A673 (cell line): ENCODE results near the gene PADI3. TPM values are rescaled to one million over a fixed set of nuclear protein-coding genes. Genes with fewer than 3 reads are reported as not detected.

Experiments used
- BruUV-seq: library from RNA; stranded (reverse); fragments of 400-500 nt; replicated peaks from 2 replicates; lab custom pipeline; 2021; lab: Mats Ljungman, UMichigan
- CTCF ChIA-PET: fragments of 300-600 bp; sonication (Branson Sonifier 250); formaldehyde crosslinking; loops from one replicate; lab custom pipeline; 2022; ENCODE audit warnings: antibody characterized with exemption; lab: Charles Lee
- POLR2A ChIA-PET: fragments of 300-600 bp; sonication (Branson Sonifier 250); formaldehyde crosslinking; loops from one replicate; lab custom pipeline; 2022; ENCODE audit warnings: antibody characterized with exemption; ENCODE audit not compliant: low non-redundant PET; lab: Charles Lee
- DNase-seq: peaks from one replicate; pipeline ENCODE4 v3.0.0-alpha.2; 2015; ENCODE audit warnings: low spot score
- H3K27ac ChIP-seq: fragments of 200-600 bp; sonication (generic); 2 replicates; pipeline ENCODE4 v1.5.1; 2016; ENCODE audit warnings: mixed run types, low read depth, mild to moderate bottlenecking, mixed read lengths, antibody characterized with exemption, low read length; ENCODE audit not compliant: poor library complexity, severe bottlenecking
- H3K27me3 ChIP-seq: fragments of 200-600 bp; sonication (generic); replicated peaks from 2 replicates; pipeline ENCODE4 v1.6.1; 2017; ENCODE audit warnings: mixed run types, low read depth, mild to moderate bottlenecking, mixed read lengths, antibody characterized with exemption, low read length; ENCODE audit not compliant: insufficient read depth, poor library complexity
- H3K36me3 ChIP-seq: fragments of 200-600 bp; sonication (generic); 2 replicates; pipeline ENCODE4 v1.6.1; 2016; ENCODE audit warnings: mixed run types, mild to moderate bottlenecking, mixed read lengths, antibody characterized with exemption, low read length; ENCODE audit not compliant: insufficient read depth, poor library complexity, severe bottlenecking
- H3K4me1 ChIP-seq: fragments of 200-600 bp; sonication (generic); 2 replicates; pipeline ENCODE4 v1.6.1; 2017; ENCODE audit warnings: mixed run types, mild to moderate bottlenecking, mixed read lengths, antibody characterized with exemption, low read length; ENCODE audit not compliant: insufficient read depth, poor library complexity, severe bottlenecking
- H3K4me3 ChIP-seq: fragments of 200-600 bp; sonication (generic); 2 replicates; pipeline ENCODE4 v1.5.1; 2016; ENCODE audit warnings: low read depth, mixed run types, mild to moderate bottlenecking, mixed read lengths, low read length; ENCODE audit not compliant: poor library complexity, severe bottlenecking
- H3K9me3 ChIP-seq: fragments of 200-600 bp; sonication (generic); 2 replicates; pipeline ENCODE4 v1.6.1; 2016; ENCODE audit warnings: mixed run types, low read depth, mild to moderate bottlenecking, mixed read lengths, antibody characterized with exemption, low read length; ENCODE audit not compliant: poor library complexity, severe bottlenecking
- CTCF ChIP-seq: fragments of 300-800, 200-600 bp; sonication (generic); conservative IDR thresholded peaks from 2 replicates; pipeline ENCODE4 v1.5.1; 2017; ENCODE audit warnings: low read depth, mild to moderate bottlenecking, antibody characterized with exemption, low read length, moderate library complexity, mixed read lengths
- EZH2 ChIP-seq: fragments of 200-600 bp; sonication (generic); IDR thresholded peaks from 2 replicates; pipeline ENCODE4 v1.6.1; 2017; ENCODE audit warnings: borderline replicate concordance, low read depth, mild to moderate bottlenecking, mixed read lengths, antibody characterized with exemption, low read length; ENCODE audit not compliant: poor library complexity, severe bottlenecking
- intact Hi-C: fragments of 100-400 bp; cut with micrococcal nuclease; formaldehyde crosslinking; loops from one replicate; pipeline ENCODE4 v1.10.0; 2022; ENCODE audit not compliant: unreplicated experiment
- total RNA-seq: library from RNA; stranded (reverse); gene quantifications from 2 replicates; pipeline ENCODE4 v1.2.3, GENCODE V29; 2021

The PADI3 gene
- total RNA-seq, 1 experiment from 2014 or later, result 0.26 TPM

DNA sequence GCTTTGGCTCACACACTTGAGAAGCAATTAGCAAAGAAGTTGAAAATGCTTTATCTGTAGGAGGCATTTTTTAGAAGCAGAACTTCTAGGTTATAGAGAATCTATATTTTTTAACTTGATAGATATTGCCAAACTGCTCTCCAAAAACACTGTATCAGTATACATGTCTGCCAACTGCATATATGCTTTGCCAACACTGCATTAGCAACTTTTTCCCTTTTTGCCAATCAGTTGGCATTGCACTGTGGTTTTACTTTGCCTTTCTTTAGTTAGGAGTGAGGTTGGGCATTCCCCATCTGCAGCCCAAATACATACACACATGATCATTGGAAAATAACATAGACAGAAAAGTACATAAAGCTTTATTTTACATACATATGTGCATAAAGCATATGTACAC, 15.0 kb downstream of the PADI3 start:
- Histone ChIP-seq H3K27ac (no peak overlapping the region), H3K4me3 (no peak overlapping the region), H3K4me1 (no peaks in the 10 kb centered on the region), H3K9me3 (no peaks in the 10 kb centered on the region), H3K27me3 (no peaks in the 10 kb centered on the region), H3K36me3 (no peaks in the 10 kb centered on the region)
- BruUV-seq, result no TSS peak
- TF ChIP-seq EZH2, result no peak
- no peak for TF ChIP-seq CTCF
- POLR2A ChIA-PET, result no interaction called here
- DNase-seq, result no peak
- CTCF ChIA-PET, result interaction anchor here (0.6 kb wide), 1 partner anchor 908 kb away, joined by 6 read pairs; no protein-coding TSS in a partner anchor
- intact Hi-C loops, result no loop called here

DNA sequence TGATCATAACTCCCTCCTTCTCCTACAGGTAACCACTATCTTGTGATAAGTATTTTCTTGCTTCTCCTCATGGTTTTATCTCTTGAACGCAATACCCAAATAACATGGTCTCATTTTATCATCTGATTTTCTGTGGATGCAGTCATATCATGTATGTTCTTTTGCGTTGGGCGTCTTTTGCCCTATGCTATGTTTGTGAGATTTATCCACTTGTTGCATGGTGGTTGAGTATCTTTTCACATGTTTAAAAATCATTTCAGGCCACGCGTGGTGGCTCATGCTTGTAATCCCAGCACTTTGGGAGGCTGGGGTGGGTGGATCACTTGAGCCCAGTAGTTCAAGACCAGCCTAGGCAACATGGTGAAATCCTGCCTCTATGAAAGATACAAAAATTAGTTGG, 15.6 kb downstream of the PADI3 start:
- Histone ChIP-seq H3K36me3 (no peaks in the 10 kb centered on the region), H3K27me3 (no peaks in the 10 kb centered on the region), H3K9me3 (no peaks in the 10 kb centered on the region), H3K4me1 (no peaks in the 10 kb centered on the region), H3K4me3 (no peak overlapping the region), H3K27ac (no peak overlapping the region)
- intact Hi-C loops, result no loop called here
- CTCF ChIA-PET, result interaction anchor here (0.6 kb wide), 1 partner anchor 908 kb away, joined by 6 read pairs; no protein-coding TSS in a partner anchor
- no peak for TF ChIP-seq EZH2
- no peak for TF ChIP-seq CTCF
- POLR2A ChIA-PET, result no interaction called here
- no peak for DNase-seq
- BruUV-seq, result no TSS peak

GRCh38 chr1:17265162-17265561, 16.3 kb downstream of the PADI3 start:
- CTCF ChIA-PET, result no interaction called here
- Histone ChIP-seq H3K36me3 (no peaks in the 10 kb centered on the region), H3K27me3 (no peaks in the 10 kb centered on the region), H3K4me3 (no peak overlapping the region), H3K27ac (no peak overlapping the region), H3K4me1 (no peaks in the 10 kb centered on the region), H3K9me3 (no peaks in the 10 kb centered on the region)
- DNase-seq, result no peak
- no TSS peak for BruUV-seq
- POLR2A ChIA-PET, result no interaction called here
- no peak for TF ChIP-seq EZH2
- no peak for TF ChIP-seq CTCF
- intact Hi-C loops, result no loop called here
